ENCODE results near the gene SNED1.

GRCh38 chr2:241112046-241112445 is 113.6 kb downstream of the SNED1 start:
- TF ChIP-seq CTCF (conservative IDR thresholded peaks at IDR 0.05; ENCODE audit: low read length) (no peak), EZH2phosphoT487 (IDR thresholded peaks at IDR 0.05; ENCODE audit: borderline replicate concordance) (no peak)

All from Loucy (cell line).